Activated CD4-positive, alpha-beta memory T cell treated with anti-CD3 and anti-CD28 coated beads, Interleukin-2, amount 10 ng/mL, durations not matched to agents 7 days and 5 days (primary cell): ENCODE data around the gene NDUFAF5. TPM values are rescaled to one million over a fixed set of nuclear protein-coding genes. Genes with fewer than 3 reads are reported as not detected.
"Not testable (repeated sequence)": the region's sequence is repeated elsewhere in the genome, so short reads cannot be mapped to it uniquely, and the experiment has no call there.

ENCODE experiments used
- CTCF ChIA-PET: fragments of 350-600 bp; sonication (Branson Sonifier 250); formaldehyde crosslinking; loops from one replicate; lab custom pipeline; 2021; ENCODE audit warnings: antibody characterized with exemption, inconsistent platforms; lab: Charles Lee
- POLR2A ChIA-PET: fragments of 350-600 bp; sonication (Branson Sonifier 250); formaldehyde crosslinking; loops from one replicate; lab custom pipeline; 2021; ENCODE audit warnings: antibody characterized with exemption; lab: Charles Lee
- DNase-seq: peaks from one replicate; pipeline ENCODE4 v3.0.0-alpha.2; 2020
- H3K27ac Mint-ChIP-seq: one replicate; pipeline ENCODE4 v1.8.0; 2021; ENCODE audit warnings: mild to moderate bottlenecking, mixed read lengths
- H3K27me3 Mint-ChIP-seq: one replicate; pipeline ENCODE4 v1.8.0; 2021; ENCODE audit warnings: mixed read lengths
- H3K36me3 Mint-ChIP-seq: one replicate; pipeline ENCODE4 v1.8.0; 2021; ENCODE audit warnings: low read depth, mixed read lengths
- H3K4me1 Mint-ChIP-seq: one replicate; pipeline ENCODE4 v1.8.0; 2021; ENCODE audit warnings: mixed read lengths
- H3K4me3 Mint-ChIP-seq: one replicate; pipeline ENCODE4 v1.8.0; 2021; ENCODE audit warnings: mild to moderate bottlenecking, mixed read lengths
- H3K9me3 Mint-ChIP-seq: one replicate; pipeline ENCODE4 v1.8.0; 2021; ENCODE audit warnings: mixed read lengths
- total RNA-seq, 2 experiments: library from RNA; stranded (reverse); gene quantifications; one replicate each; pipeline ENCODE4 v1.2.3, GENCODE V29; 2021

The NDUFAF5 gene, protein sequence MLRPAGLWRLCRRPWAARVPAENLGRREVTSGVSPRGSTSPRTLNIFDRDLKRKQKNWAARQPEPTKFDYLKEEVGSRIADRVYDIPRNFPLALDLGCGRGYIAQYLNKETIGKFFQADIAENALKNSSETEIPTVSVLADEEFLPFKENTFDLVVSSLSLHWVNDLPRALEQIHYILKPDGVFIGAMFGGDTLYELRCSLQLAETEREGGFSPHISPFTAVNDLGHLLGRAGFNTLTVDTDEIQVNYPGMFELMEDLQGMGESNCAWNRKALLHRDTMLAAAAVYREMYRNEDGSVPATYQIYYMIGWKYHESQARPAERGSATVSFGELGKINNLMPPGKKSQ
- 10 to 100 TPM; 24.1 to 29.4 TPM for total RNA-seq

DNA sequence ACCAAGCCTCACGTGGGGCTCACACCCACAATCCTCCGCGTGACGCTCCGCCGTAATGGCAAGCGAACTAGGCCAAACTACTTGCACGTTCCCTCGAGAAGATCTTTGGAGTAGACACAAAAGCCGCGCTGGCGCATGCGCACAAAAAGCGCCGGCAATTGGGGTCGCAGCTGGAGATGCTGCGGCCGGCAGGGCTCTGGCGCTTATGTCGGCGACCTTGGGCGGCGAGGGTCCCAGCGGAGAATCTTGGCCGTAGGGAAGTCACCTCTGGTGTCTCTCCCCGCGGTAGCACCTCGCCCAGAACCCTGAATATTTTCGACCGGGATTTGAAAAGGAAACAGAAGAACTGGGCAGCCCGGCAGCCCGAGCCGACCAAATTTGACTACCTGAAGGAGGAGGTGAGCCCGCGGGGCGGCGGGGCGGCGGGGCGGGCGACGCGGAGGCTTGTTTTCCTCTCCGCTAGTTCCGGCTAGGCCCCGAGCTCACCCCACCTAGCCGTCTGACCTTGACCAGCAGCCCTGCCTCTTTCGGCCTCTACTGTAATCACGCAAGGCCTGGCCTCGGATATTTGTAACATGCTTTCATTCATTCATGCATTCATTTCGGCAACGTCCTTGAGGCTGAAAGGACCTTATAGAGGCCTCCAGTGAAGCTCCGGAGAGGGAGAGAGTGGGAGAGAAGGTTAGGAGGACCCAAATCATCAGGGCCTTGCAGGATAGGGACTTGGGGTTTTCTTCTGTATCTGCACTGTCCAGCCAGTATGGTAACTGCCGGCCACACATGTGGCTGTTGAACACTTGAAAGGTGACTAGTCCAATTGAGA is at the start of gene NDUFAF5, which contains the start of gene ESF1:
TSS of gene NDUFAF5 (plus strand) at position 136 of the 823 bp plus-strand sequence. CDS start at position 177, 41 bp downstream.
TSS of gene ESF1 (minus strand) at position 27 of the 823 bp plus-strand sequence. CDS start 1,779 bp downstream, outside the sequence.
- no peaks in the 10 kb centered on the region for H3K27me3 Mint-ChIP-seq
- peaks cover 54% of the 10 kb centered on the region for H3K4me1 Mint-ChIP-seq
- H3K36me3 Mint-ChIP-seq, result peaks cover 35% of the 10 kb centered on the region
- ChIA-PET CTCF (interaction anchor here (0.9 to 3.9 kb wide), 6 partner anchors 11 to 239 kb away, joined by 3 to 47 read pairs (median 6); no protein-coding TSS in a partner anchor), POLR2A (interaction anchor here (0.9 to 1.9 kb wide), 11 partner anchors 8 to 537 kb away, joined by 3 to 12 read pairs (median 4); no protein-coding TSS in a partner anchor)
- H3K9me3 Mint-ChIP-seq, result no peaks in the 10 kb centered on the region
- peak within 1 kb of the TSS; percentile 87 for H3K27ac Mint-ChIP-seq
- DNase-seq, result peak; percentile 94
- peak within 1 kb of the TSS; percentile 97 for H3K4me3 Mint-ChIP-seq

DNA sequence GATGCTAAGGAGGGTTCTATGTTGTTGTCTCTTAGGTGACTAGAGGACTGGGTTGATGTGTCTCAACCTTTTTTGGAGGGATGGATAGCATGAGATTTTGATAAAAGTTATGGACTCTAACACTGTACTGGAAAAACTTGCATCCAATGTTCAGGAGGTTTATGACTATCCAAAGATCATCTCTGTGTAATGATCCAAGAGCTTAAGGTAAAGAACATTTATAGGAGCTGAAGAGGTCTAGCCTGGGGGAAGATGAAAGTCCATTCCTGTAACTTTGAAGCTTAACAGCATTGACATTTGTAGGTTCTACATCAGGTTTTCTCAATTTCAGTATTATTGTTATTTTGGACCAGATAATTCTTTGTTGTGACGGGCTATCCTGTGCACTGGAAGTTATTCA is 49.0 kb upstream of the NDUFAF5 start:
- Mint-ChIP-seq H3K4me1 (peaks cover under 1% of the 10 kb centered on the region), H3K4me3 (no peak overlapping the region), H3K9me3 (peaks cover 4% of the 10 kb centered on the region), H3K27me3 (no peaks in the 10 kb centered on the region), H3K27ac (no peak overlapping the region), H3K36me3 (peaks cover 45% of the 10 kb centered on the region)
- POLR2A ChIA-PET, result no interaction called here
- no peak for DNase-seq
- CTCF ChIA-PET, result no interaction called here

DNA sequence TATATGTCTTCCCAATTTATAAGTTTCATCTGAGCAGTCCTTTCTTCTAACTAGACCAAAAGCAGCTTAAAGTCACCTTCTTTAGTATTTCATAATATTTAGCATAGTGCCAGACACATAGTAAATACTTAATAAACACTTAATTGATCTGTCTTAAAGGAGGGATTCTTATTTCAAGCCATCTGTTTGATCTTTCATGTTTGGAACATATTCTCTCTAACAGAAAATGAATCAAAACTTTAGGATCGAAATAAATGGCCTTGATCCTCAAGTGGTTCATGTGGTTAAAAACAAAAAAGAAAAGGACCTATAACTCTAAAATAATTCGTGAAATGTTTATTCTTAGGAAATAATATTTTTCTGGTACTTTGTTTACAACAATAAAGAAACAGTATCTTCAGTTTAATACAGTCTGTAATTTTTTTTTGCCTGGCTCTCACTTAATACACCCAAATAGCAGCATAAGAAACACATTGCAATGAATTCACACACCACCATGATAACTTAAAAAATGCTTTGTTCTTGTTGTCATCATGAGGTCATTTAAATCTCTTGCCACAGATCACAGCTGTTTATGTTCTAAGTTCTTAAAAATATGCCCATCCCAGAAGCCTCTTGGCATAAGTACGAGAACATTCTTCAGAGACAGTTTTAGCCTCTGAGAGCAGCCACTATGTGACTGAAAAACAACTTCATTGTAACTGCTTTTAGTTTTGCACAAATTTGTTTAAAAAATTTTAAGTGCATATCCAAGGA is 48.2 kb upstream of the NDUFAF5 start:
- POLR2A ChIA-PET, result no interaction called here
- peaks cover 6% of the 10 kb centered on the region for H3K9me3 Mint-ChIP-seq
- no peaks in the 10 kb centered on the region for H3K27me3 Mint-ChIP-seq
- H3K36me3 Mint-ChIP-seq, result peaks cover 46% of the 10 kb centered on the region
- CTCF ChIA-PET, result no interaction called here
- H3K4me3 Mint-ChIP-seq, result no peak overlapping the region
- H3K4me1 Mint-ChIP-seq, result peaks cover 3% of the 10 kb centered on the region
- no peak overlapping the region for H3K27ac Mint-ChIP-seq
- no peak for DNase-seq

DNA sequence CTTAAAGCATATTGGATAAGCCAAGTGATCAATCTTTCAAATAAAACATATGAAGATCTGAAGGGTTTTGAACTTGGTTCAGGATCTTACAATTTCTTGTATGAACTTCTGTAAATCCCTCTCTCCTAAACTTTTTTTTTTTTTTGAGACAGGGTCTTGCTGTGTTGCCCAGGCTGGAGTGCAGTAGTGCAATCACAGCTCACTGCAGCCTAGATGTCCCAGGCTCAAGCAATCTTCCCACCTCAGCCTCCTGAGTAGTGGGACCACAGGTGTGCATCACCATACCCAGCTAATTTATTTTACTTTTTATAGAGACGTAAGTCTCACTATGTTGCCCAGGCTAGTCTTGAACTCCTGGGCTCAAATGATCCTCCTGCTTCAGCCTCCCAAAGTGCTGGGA is 46.6 kb upstream of the NDUFAF5 start:
- H3K4me3 Mint-ChIP-seq, H3K4me1 Mint-ChIP-seq, H3K27me3 Mint-ChIP-seq, DNase-seq, H3K27ac Mint-ChIP-seq, H3K9me3 Mint-ChIP-seq, POLR2A ChIA-PET, CTCF ChIA-PET: not testable (repeated sequence)
- peaks cover 42% of the 10 kb centered on the region for H3K36me3 Mint-ChIP-seq

DNA sequence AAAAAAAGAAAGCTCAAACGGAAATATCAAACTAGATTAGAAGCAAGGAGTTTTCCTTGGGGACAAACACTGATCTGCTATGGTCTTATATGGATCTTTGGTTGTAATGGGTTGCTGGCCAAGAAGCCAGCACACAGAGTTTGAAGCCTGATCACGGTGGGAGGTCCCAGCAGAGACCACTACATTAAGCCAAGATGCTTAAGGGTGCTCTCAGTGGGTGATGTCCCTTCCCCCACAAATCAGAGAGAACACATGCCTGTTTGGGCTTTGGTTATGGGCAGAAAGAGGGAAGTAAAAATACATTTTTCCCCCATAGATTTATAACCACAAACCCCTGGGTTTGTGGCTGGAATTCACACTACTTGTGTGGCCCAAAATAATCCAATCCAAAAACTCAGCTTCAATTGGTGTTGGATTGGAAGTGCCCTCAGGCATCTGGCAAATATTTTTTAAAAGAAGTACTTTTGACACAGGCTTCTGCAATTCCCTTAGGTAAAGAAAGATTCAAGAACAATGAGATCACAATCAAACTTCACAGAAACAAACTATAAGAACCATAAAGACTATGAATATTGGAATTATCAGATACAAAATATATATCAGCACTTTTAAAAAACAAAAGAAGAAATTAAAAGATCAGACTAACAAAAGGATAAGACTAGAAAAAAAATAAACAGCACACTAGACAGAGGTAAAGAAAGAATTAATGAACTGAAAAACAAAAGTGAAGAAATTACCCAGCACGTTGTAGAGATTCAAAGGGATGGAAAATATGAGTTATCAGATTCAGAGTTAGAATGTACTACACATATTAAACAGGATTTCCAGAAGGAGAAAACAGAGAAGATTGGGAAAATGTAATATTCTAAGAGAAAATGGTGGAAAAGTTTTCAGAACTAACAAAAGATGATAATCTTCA is 44.8 kb upstream of the NDUFAF5 start:
- no peak overlapping the region for H3K4me3 Mint-ChIP-seq
- ChIA-PET CTCF (interaction anchor here (1.4 kb wide), 1 partner anchor 49 kb away, joined by 4 read pairs; no protein-coding TSS in a partner anchor), POLR2A (no interaction called here)
- no peak for DNase-seq
- peaks cover 6% of the 10 kb centered on the region for H3K9me3 Mint-ChIP-seq
- peaks cover 43% of the 10 kb centered on the region for H3K36me3 Mint-ChIP-seq
- H3K27me3 Mint-ChIP-seq, result no peaks in the 10 kb centered on the region
- H3K27ac Mint-ChIP-seq, result no peak overlapping the region
- peaks cover 5% of the 10 kb centered on the region for H3K4me1 Mint-ChIP-seq

DNA sequence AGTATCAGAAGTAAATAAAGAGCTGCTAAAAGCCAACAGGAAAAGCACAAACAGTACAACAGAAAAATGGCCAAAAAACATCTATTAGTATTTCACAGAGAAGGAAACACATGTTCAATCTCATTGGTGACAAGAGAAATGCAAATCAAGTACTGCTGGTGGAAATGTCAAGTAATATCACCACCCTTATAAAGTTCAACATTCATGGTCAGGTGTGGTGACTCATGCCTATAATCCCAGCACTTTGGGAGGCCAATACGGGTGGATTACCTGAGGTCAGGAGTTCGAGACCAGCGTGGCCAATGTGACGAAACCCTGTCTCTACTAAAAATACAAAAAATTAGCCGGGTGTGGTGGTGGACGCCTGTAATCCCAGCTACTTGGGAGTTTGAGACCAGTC is 42.9 kb upstream of the NDUFAF5 start:
- Mint-ChIP-seq H3K27me3 (no peaks in the 10 kb centered on the region), H3K36me3 (peaks cover 38% of the 10 kb centered on the region), H3K9me3 (peaks cover 6% of the 10 kb centered on the region), H3K4me1 (peaks cover 5% of the 10 kb centered on the region), H3K27ac (no peak overlapping the region), H3K4me3 (no peak overlapping the region)
- no peak for DNase-seq
- ChIA-PET POLR2A (no interaction called here), CTCF (no interaction called here)

DNA sequence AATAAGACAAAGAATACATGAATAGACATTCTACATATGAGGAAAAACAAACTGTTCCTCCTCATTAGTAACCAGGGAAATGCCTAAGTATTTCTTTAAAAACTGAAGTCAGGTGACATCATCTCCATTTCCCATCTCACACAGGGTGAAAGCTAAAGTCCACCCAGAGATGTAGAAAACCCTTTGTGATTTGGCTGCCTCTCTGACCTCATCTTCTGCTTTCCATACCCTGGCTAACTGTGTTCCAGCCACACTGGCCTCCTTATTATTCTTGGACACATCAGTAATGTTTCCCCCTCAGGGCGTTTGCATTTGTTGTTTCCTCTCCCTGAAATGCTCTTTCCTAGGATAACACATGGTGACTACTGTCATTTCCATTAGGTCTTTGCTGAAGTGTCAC is 40.5 kb upstream of the NDUFAF5 start:
- ChIA-PET POLR2A (no interaction called here), CTCF (no interaction called here)
- Mint-ChIP-seq H3K27me3 (no peaks in the 10 kb centered on the region), H3K27ac (no peak overlapping the region), H3K9me3 (peaks cover 6% of the 10 kb centered on the region), H3K4me3 (no peak overlapping the region), H3K4me1 (peaks cover 5% of the 10 kb centered on the region), H3K36me3 (peaks cover 35% of the 10 kb centered on the region)
- no peak for DNase-seq

DNA sequence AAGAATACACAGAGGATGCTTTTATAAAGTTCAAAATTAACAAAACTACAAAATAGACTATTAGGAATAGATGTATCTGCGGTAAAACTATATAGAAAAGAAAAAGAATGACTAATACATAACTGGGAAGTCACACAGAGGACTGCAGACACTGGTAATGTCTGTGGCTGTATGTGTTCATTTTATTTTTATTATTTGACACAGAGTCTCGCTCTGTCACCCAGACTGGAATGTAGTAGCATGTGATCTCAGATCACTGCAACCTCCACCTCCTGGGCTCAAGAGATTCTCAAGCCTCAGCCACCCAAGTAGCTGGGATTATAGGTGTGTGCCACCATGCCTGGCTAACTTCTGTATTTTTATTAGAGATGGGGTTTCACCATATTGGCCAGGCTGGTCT is 39.0 kb upstream of the NDUFAF5 start:
- ChIA-PET CTCF (no interaction called here), POLR2A (no interaction called here)
- no peak for DNase-seq
- Mint-ChIP-seq H3K27me3 (no peaks in the 10 kb centered on the region), H3K27ac (no peak overlapping the region), H3K36me3 (peaks cover 28% of the 10 kb centered on the region), H3K9me3 (peaks cover 2% of the 10 kb centered on the region), H3K4me3 (no peak overlapping the region), H3K4me1 (peaks cover 5% of the 10 kb centered on the region)

DNA sequence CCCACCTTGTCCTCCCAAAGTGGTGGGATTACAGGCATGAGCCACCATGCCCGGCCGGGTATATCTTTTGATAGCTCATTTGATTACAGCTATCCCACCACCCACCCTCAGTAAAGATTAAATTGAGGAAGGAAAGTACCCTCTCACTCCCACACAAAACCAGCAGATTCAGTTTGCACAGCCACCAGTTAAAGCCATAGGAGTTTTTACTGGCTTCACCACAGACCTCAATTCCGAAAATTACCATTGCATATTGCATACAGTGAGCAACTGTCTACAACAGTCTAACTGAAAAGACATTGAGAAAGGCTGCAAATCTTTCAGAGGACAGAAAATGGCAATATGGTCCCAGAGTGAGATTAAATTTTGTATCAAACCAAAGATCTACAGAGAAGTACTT is 35.0 kb upstream of the NDUFAF5 start:
- Mint-ChIP-seq H3K27me3 (no peaks in the 10 kb centered on the region), H3K4me3 (no peak overlapping the region), H3K36me3 (peaks cover 8% of the 10 kb centered on the region), H3K27ac (no peak overlapping the region), H3K4me1 (no peaks in the 10 kb centered on the region), H3K9me3 (no peaks in the 10 kb centered on the region)
- ChIA-PET CTCF (no interaction called here), POLR2A (no interaction called here)
- DNase-seq, result no peak

DNA sequence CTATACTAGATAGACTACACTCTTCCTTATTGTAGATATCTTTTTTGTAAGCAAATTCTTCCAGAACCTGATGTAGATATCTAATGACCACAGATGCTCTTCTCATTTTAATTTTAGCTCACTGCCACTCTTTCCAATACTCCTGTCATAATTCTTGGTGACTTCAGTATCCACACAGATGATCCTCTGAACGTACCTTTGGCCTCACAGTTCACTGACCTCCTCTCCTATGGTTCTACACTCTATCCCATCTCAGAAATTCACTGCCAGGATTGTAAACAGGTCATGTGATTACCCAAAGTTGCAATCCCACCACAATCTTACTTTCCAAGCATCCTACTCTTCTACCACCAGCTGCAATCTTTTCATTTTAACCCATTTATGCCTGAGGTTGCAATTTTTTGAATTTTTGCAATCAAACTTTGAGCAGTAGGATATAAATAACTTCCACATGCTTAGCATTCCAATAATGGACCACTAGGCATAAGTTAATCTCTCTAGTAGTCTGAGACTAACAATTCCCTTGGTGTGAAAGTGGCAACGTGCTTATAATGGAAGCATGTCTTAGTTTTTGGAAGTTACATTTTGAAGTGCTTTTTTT is 31.3 kb upstream of the NDUFAF5 start:
- ChIA-PET POLR2A (no interaction called here), CTCF (interaction anchor here (2.5 kb wide), 1 partner anchor 18 kb away, joined by 8 read pairs; no protein-coding TSS in a partner anchor)
- no peaks in the 10 kb centered on the region for H3K27me3 Mint-ChIP-seq
- H3K9me3 Mint-ChIP-seq, result no peaks in the 10 kb centered on the region
- peaks cover 12% of the 10 kb centered on the region for H3K36me3 Mint-ChIP-seq
- no peak overlapping the region for H3K4me3 Mint-ChIP-seq
- H3K27ac Mint-ChIP-seq, result no peak overlapping the region
- H3K4me1 Mint-ChIP-seq, result no peaks in the 10 kb centered on the region
- DNase-seq, result no peak

DNA sequence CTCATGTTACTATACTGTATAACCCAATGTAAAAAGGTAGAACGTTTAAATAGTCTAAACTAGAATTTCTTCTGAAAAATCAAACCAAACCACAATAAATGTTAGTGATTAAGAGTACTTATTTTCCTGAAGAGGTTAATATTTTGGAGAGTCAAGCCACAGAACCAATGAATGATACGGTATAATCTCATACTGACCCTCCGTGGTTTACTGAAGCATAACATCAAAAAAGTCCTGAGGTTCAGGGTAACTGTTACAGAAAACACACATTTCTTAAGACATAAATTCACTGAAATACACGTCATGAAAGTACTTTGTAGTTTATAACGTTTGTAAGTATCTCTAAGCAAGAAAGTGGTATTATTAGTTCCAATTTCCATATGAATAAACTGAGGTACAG is 29.0 kb upstream of the NDUFAF5 start:
- Mint-ChIP-seq H3K27me3 (no peaks in the 10 kb centered on the region), H3K4me1 (no peaks in the 10 kb centered on the region), H3K4me3 (no peak overlapping the region), H3K27ac (no peak overlapping the region), H3K36me3 (peaks cover 18% of the 10 kb centered on the region), H3K9me3 (no peaks in the 10 kb centered on the region)
- POLR2A ChIA-PET, result interaction anchor here (1.7 kb wide), 1 partner anchor 28 kb away, joined by 5 read pairs; the partner anchor contains the start of genes ESF1 and NDUFAF5
- DNase-seq, result no peak
- CTCF ChIA-PET, result interaction anchor here (0.8 to 0.9 kb wide), 2 partner anchors 16 to 209 kb away, joined by 3 read pairs; no protein-coding TSS in a partner anchor
